ENCODE data around the gene CEP112.

CEP112 gene

GRCh38 chr17:66191593-66192377 is at the start of gene CEP112:
TSS of gene CEP112 (minus strand) at chr17:66192133.
- peak; percentile 74 to 79 for DNase-seq
- no peak for TF ChIP-seq GATA1 (IDR thresholded peaks at IDR 0.05; ENCODE audit: low read depth, low read length)
- no peak for TF ChIP-seq POLR2A (IDR thresholded peaks at IDR 0.05; ENCODE audit: low read length)

- DNase-seq: no peak
- TF ChIP-seq GATA1 (IDR thresholded peaks at IDR 0.05; ENCODE audit: low read depth, low read length) (no peak), POLR2A (IDR thresholded peaks at IDR 0.05; ENCODE audit: low read length) (no peak)
These were observed 48.7 kb upstream of the CEP112 start for GRCh38 chr17:66240630-66241029.

DNA sequence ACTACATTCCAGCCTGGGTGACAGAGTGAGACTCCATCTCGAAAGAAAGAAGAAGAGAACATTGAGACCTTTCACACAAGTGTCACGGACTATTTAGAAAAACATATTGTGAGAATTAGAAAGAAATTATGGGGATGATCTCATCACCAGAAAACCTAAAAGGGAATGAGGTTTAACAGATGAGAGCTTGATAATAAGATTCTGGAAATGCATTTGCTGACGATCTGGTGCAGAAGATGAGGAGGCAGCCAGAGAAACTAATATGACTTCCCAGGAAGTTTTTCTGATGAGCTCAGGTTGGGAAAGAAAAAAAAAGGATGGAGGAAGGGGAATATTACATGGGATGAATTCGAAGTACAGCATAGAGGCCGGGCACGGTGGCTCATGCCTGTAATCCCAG is 48.1 kb upstream of the CEP112 start:
- no peak for TF ChIP-seq POLR2A (IDR thresholded peaks at IDR 0.05; ENCODE audit: low read length)
- TF ChIP-seq GATA1 (IDR thresholded peaks at IDR 0.05; ENCODE audit: low read depth, low read length): no peak
- no peak for DNase-seq

- DNase-seq: no peak
- TF ChIP-seq GATA1 (IDR thresholded peaks at IDR 0.05; ENCODE audit: low read depth, low read length) (no peak), POLR2A (IDR thresholded peaks at IDR 0.05; ENCODE audit: low read length) (no peak)
These were observed 43.6 kb upstream of the CEP112 start for GRCh38 chr17:66235377-66235994.

DNA sequence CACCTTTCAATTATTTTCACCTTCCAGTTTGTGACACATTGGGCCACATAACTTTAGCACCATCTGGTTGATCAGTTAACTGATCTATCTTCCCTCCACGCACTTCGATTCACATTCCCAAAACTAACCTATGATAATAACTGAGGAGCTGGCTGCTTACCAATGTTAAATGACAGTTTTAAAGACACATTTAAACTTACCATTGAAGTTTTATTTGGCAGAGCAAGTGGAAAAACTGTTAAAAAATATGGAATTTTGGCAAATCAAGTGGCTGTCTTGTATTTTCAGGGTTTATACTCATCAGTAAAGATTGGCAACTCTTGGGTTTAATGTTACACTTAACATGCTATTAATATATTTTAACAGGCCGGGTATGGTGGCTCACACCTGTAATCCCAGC is 42.7 kb upstream of the CEP112 start:
- no peak for DNase-seq
- TF ChIP-seq GATA1 (IDR thresholded peaks at IDR 0.05; ENCODE audit: low read depth, low read length): no peak

- TF ChIP-seq GATA1 (IDR thresholded peaks at IDR 0.05; ENCODE audit: low read depth, low read length) (no peak), POLR2A (IDR thresholded peaks at IDR 0.05; ENCODE audit: low read length) (no peak)
- no peak for DNase-seq
These were observed 41.3 kb upstream of the CEP112 start for GRCh38 chr17:66233023-66233753.

- TF ChIP-seq GATA1 (IDR thresholded peaks at IDR 0.05; ENCODE audit: low read depth, low read length) (no peak), POLR2A (IDR thresholded peaks at IDR 0.05; ENCODE audit: low read length) (no peak)
- DNase-seq: no peak
These were observed 39.1 kb upstream of the CEP112 start for GRCh38 chr17:66230922-66231591.

- no peak for TF ChIP-seq POLR2A (IDR thresholded peaks at IDR 0.05; ENCODE audit: low read length)
- TF ChIP-seq GATA1 (IDR thresholded peaks at IDR 0.05; ENCODE audit: low read depth, low read length): no peak
- no peak for DNase-seq
These were observed 38.0 kb upstream of the CEP112 start for GRCh38 chr17:66229783-66230538.

DNA sequence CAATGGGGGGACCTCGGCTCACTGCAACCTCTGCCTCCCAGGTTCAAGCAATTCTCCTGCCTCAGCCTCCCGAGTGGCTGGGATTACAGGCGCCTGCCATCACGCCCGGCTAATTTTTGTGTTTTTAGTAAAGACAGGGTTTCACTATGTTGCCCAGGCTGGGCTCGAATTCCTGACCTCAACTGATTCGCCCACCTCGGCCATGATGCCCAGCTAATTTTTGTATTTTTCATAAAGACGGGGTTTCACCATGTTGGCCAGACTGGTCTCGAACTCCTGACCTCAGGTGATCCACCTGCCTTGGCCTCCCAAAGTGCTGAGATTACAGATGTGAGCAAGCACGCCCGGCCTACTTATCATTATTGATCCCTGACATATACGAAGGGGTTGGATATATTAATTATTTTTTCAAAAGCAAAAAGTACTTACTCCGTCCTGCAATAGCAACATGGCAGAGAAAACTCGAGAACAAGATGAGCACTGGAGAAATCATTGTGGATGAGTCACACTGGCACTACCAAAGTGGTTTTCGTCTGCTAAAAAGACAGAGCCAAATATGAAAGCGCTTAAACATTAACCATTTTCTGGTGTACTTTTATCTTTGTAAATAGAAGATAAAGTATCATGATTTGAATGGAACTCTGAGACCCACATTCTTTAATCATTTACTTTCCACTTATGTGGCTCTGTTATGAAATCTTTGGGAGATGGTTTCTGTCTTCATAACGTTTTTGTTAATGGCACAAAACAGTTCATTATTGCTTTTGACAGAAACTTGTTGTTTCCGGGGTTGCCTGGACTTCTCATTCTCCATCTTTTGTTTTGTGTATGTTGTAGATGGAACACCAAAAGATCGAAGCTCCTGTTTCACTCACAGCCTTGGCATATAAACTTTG is 37.2 kb upstream of the CEP112 start, which contains the start of gene APOH:
Gene APOH, minus strand, starts transcription at position 529 of the 896 bp plus-strand sequence. Its CDS starts 36 bp downstream, at position 493.
- no peak for DNase-seq
- no peak for TF ChIP-seq POLR2A (IDR thresholded peaks at IDR 0.05; ENCODE audit: low read length)
- TF ChIP-seq GATA1 (IDR thresholded peaks at IDR 0.05; ENCODE audit: low read depth, low read length): no peak

DNA sequence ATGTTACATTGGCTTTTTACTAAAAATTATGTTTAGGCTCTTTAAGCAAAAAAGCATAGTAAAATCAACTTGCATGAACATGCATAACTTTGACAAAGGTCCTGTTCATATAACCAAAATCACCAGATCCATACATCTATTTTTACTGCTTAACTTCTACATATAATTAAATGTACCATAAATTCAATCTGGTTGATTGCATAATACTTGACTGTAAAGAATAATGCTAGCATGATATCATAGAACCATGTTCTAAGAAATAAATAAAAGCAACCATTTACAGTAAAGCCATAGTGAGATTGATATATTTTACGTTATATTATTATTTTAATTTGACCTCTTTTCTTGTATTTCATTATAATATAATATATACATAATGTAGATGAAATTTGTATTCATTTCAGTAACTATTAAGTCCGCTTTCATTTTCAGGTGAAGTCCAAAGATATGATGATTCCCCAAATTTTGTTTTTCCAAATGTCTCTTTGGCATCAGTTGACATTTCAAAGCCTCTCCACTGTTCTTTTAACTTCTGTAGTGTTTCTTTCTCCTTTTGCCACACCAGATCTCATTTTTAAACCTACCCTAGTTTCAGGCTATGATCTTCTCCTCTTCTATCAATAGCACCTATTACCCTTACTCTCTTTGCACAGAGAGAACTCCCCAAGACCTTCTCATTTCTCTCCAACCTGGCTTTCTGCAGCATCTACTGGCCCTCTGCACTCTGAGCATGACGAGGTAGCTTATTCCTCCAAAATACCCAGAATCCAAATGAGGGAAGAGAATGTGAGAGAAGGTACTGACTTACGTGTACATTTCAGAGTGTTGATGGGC is 35.5 kb upstream of the CEP112 start:
- no peak for TF ChIP-seq POLR2A (IDR thresholded peaks at IDR 0.05; ENCODE audit: low read length)
- TF ChIP-seq GATA1 (IDR thresholded peaks at IDR 0.05; ENCODE audit: low read depth, low read length): no peak
- DNase-seq: no peak

GRCh38 chr17:66222798-66223350 is 30.9 kb upstream of the CEP112 start:
- DNase-seq: no peak
- no peak for TF ChIP-seq POLR2A (IDR thresholded peaks at IDR 0.05; ENCODE audit: low read length)
- no peak for TF ChIP-seq GATA1 (IDR thresholded peaks at IDR 0.05; ENCODE audit: low read depth, low read length)

Measured in erythroblast (primary cell).